ENCODE data around the gene COPG2. TPM values are rescaled to one million over a fixed set of nuclear protein-coding genes. Genes with fewer than 3 reads are reported as not detected.

The COPG2 gene
- total RNA-seq, 2 experiments from 2014 or later, result 23.8 to 25.1 TPM

- CTCF ChIA-PET, result interaction anchor here (1.5 to 1.6 kb wide), 2 partner anchors 179 to 249 kb away, joined by 3 to 6 read pairs; partner anchors contain the start of gene COPG2
- H3K4me1 Mint-ChIP-seq (ENCODE audit: low read depth), result peaks cover 32% of the 10 kb centered on the region
- no peak for DNase-seq
- POLR2A ChIA-PET, result no interaction called here
- H3K36me3 Mint-ChIP-seq (ENCODE audit: low read depth), result peaks cover 3% of the 10 kb centered on the region
- TF ChIP-seq CTCF (IDR thresholded peaks at IDR 0.05), result no peak
- no peaks in the 10 kb centered on the region for H3K9me3 Mint-ChIP-seq
- intact Hi-C loops (cut with micrococcal nuclease), result loop anchor here (10.0 kb wide), 2 partner anchors 236 to 244 kb away; no protein-coding TSS in a partner anchor
- H3K27me3 Mint-ChIP-seq, result peaks cover 20% of the 10 kb centered on the region
- H3K27ac Mint-ChIP-seq, result no peak overlapping the region
- no peak for ATAC-seq
- no peak overlapping the region for H3K4me3 Mint-ChIP-seq
These were observed 180.0 kb downstream of the COPG2 start for GRCh38 chr7:130488392-130489139.

- POLR2A ChIA-PET, result interaction anchor here (0.6 to 1.1 kb wide), 2 partner anchors 23 to 1030 kb away, joined by 3 read pairs; no protein-coding TSS in a partner anchor
- no peaks in the 10 kb centered on the region for H3K9me3 Mint-ChIP-seq
- intact Hi-C loops (cut with micrococcal nuclease), result loop anchor here (10.0 kb wide), 2 partner anchors 238 to 242 kb away; no protein-coding TSS in a partner anchor
- peaks cover 11% of the 10 kb centered on the region for H3K27me3 Mint-ChIP-seq
- ATAC-seq (no peak), DNase-seq (no peak)
- CTCF ChIA-PET, result interaction anchor here (0.9 to 1.6 kb wide), 8 partner anchors 13 to 414 kb away, joined by 3 to 6 read pairs (median 4); partner anchors contain the start of gene COPG2
- peak overlapping the region; percentile 71 for H3K4me3 Mint-ChIP-seq
- H3K36me3 Mint-ChIP-seq (ENCODE audit: low read depth), result no peaks in the 10 kb centered on the region
- peaks cover 25% of the 10 kb centered on the region for H3K4me1 Mint-ChIP-seq (ENCODE audit: low read depth)
- TF ChIP-seq CTCF (IDR thresholded peaks at IDR 0.05), result no peak
- no peak overlapping the region for H3K27ac Mint-ChIP-seq
These were observed 181.6 kb downstream of the COPG2 start for GRCh38 chr7:130486954-130487436.

GRCh38 chr7:130486114-130486953, 182.2 kb downstream of the COPG2 start:
- peak; percentile 96 for TF ChIP-seq CTCF (IDR thresholded peaks at IDR 0.05)
- Mint-ChIP-seq H3K9me3 (no peaks in the 10 kb centered on the region), H3K27ac (peak overlapping the region; percentile 68), H3K4me3 (peak overlapping the region; percentile 71), H3K4me1 (ENCODE audit: low read depth) (peaks cover 25% of the 10 kb centered on the region), H3K36me3 (ENCODE audit: low read depth) (no peaks in the 10 kb centered on the region), H3K27me3 (peaks cover 13% of the 10 kb centered on the region)
- intact Hi-C loops (cut with micrococcal nuclease), result loop anchor here (10.0 kb wide), 2 partner anchors 238 to 242 kb away; no protein-coding TSS in a partner anchor
- ATAC-seq (peak; percentile 81), DNase-seq (peak; percentile 70)
- CTCF ChIA-PET, result interaction anchor here (0.9 to 1.4 kb wide), 5 partner anchors 12 to 414 kb away, joined by 3 to 6 read pairs (median 4); no protein-coding TSS in a partner anchor
- POLR2A ChIA-PET, result interaction anchor here (1.1 kb wide), 1 partner anchor 24 kb away, joined by 3 read pairs; no protein-coding TSS in a partner anchor

GRCh38 chr7:130485734-130486113, 182.8 kb downstream of the COPG2 start:
- CTCF ChIA-PET, result interaction anchor here (0.8 to 2.3 kb wide), 3 partner anchors 17 to 273 kb away, joined by 3 to 9 read pairs (median 4); no protein-coding TSS in a partner anchor
- Mint-ChIP-seq H3K27ac (no peak overlapping the region), H3K36me3 (ENCODE audit: low read depth) (no peaks in the 10 kb centered on the region)

More at GRCh38 chr7:130485734-130486113, 182.8 kb downstream of the COPG2 start:
- ATAC-seq (no peak), DNase-seq (no peak)
- no peak for TF ChIP-seq CTCF (IDR thresholded peaks at IDR 0.05)
- POLR2A ChIA-PET, result interaction anchor here (2.4 kb wide), 1 partner anchor 45 kb away, joined by 8 read pairs; the partner anchor contains the start of gene CEP41
- Mint-ChIP-seq H3K4me3 (peak overlapping the region; percentile 71), H3K9me3 (no peaks in the 10 kb centered on the region), H3K4me1 (ENCODE audit: low read depth) (peaks cover 22% of the 10 kb centered on the region), H3K27me3 (peaks cover 10% of the 10 kb centered on the region)
- intact Hi-C loops (cut with micrococcal nuclease), result loop anchor here (10.0 kb wide), 2 partner anchors 239 to 241 kb away; no protein-coding TSS in a partner anchor

Data from activated CD8-positive, alpha-beta T cell treated with anti-CD3 and anti-CD28 coated beads for 36 hours (primary cell).